CD4-positive, alpha-beta T cell treated with Interleukin-15 for 4 hours (primary cell): ENCODE results near the gene RHEX.
"Not testable (repeated sequence)": the region's sequence is repeated elsewhere in the genome, so short reads cannot be mapped to it uniquely, and the experiment has no call there.

Experiments
- DNase-seq: peaks from one replicate; pipeline ENCODE4 v3.0.0-alpha.2; 2020; ENCODE audit warnings: low spot score

The RHEX gene

DNA sequence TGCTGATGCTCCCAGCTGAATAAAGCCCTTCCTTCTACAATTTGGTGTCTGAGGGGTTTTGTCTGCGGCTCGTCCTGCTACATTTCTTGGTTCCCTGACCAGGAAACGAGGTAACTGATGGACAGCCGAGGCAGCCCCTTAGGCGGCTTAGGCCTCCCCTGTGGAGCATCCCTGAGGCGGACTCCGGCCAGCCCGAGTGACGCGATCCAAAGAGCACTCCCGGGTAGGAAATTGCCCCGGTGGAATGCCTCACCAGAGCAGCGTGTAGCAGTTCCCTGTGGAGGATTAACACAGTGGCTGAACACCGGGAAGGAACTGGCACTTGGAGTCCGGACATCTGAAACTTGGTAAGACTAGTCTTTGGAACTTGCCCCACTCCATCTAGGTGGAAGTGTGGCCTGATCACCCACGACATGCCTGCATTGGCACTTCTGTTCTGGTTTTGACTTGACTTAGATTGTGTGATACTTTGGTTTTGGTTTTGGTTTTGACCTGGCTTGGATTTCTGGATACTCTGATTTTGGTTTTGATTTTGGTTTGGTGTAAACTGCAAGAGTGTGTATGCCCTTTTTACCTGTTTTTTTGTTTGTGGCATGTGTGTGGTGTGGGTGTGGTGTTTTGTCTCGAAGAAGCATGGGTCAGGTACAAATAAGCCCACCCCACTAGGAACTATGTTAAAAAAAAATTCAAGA lies at the start of gene RHEX:
TSS of gene RHEX (plus strand) at position 255 of the 692 bp plus-strand sequence. CDS start 44,656 bp downstream, outside the sequence.
- not testable (repeated sequence) for DNase-seq

- DNase-seq = no peak
Observed at GRCh38 chr1:206003854-206004800, 48.8 kb upstream of the RHEX start.

- DNase-seq = no peak
Observed at GRCh38 chr1:206004826-206005225, 48.1 kb upstream of the RHEX start.

- no peak for DNase-seq
Observed at GRCh38 chr1:206005234-206005633, 47.7 kb upstream of the RHEX start.

GRCh38 chr1:206005778-206006180 lies 47.2 kb upstream of the RHEX start:
- no peak for DNase-seq

GRCh38 chr1:206006946-206007345 lies 46.0 kb upstream of the RHEX start:
- DNase-seq = no peak

DNA sequence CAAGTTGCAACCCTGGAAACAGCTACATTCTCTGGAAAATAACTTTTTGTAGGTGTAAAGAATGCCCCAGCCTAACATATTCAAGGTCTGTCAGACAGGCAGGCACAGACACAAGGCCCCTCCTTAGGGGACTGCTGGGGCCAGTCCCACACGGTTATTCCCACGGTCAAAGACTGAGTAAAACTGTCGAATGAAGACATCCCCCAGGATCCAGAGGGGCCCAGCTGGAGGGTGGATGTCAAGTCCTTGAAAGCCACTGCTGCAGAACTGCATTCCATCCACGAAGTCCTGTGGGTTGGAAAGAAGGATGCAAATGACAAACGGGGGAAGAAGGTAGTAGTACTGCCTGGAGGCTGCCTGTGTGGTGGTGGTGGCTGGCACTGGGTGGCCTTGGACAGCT lies 42.9 kb upstream of the RHEX start:
- no peak for DNase-seq

DNA sequence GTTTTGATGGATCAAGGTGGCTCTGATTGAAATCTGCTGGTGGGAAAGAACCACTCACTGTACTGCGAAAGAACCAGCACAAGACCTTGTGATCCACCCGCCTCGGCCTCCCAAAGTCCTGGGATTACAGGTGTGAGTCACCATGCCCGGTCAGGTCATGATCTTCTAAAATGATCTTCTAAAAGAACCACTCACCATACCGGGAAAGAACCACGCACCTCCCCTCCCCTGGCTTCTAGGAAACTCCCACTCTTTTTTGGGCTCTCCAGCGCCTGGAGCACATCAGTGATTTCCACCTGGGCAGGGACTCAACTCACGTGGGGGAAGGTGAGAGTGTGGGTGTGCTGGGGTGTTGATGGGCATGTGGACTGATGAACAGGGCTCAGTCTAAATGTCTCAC lies 41.9 kb upstream of the RHEX start:
- DNase-seq = no peak

GRCh38 chr1:206012086-206012859 lies 40.7 kb upstream of the RHEX start:
- DNase-seq = peak; percentile 19

- no peak for DNase-seq
Observed at GRCh38 chr1:206013026-206013795, 39.8 kb upstream of the RHEX start.

- DNase-seq = no peak
Observed at GRCh38 chr1:206014601-206015000, 38.4 kb upstream of the RHEX start.

GRCh38 chr1:206015071-206015470 lies 37.9 kb upstream of the RHEX start:
- no peak for DNase-seq

GRCh38 chr1:206020393-206021007 lies 32.5 kb upstream of the RHEX start:
- no peak for DNase-seq

DNA sequence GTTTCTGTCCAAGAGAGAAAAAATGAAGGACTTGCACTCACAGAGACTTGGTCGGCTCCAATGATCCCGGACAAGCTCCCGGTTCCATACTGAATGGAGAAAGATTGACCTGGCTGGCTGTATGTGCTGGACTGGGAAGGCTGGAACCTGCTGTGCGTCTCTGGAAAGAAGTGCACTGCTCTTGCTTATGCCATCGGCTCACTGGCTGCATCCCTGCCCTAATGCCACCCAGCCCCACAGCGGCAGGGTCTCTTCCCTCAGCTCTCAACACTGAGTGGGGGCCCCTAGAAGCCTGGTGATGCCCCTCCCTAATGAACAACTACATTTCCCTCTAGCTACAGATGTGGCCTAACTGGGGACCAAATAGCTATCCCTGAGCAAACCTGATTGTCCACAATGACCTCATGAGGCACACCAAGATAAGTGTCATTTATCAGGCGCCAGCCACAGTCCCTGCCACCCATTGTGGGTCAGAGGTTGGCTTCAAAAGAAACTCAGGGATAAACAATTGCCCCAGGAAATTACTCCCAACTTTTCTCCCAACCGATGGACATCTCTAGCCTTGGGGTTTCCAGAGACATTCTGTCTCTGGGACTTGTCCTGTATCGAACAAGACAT lies 31.9 kb upstream of the RHEX start:
- DNase-seq = no peak

- DNase-seq = no peak
Observed at GRCh38 chr1:206021626-206022365, 31.2 kb upstream of the RHEX start.

DNA sequence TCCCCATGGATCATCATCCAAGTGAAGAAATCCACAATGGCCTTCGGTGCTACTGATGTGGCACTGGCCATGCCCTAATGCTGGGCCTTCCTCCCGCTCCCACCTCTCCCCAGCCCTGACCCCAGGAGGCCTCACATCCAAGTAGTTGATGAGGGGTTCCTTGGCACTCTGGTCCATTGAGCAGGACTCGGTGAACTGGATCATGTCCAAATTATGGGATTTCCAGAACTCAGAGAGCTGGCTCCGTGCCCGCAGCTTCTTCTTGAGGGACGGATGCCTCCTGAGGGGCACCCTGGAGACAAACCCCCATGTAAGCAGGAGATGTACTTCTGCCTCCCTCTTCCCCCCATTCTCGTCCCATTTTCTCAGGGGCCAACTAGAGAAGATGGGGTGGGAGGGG lies 30.2 kb upstream of the RHEX start:
- no peak for DNase-seq

- no peak for DNase-seq
Observed at GRCh38 chr1:206023695-206024094, 29.3 kb upstream of the RHEX start, which contains the start of gene CTSE. Gene CTSE (minus strand): TSS chr1:206023895. CDS start chr1:206023791, 104 bp downstream.

GRCh38 chr1:206025283-206025820 lies 27.6 kb upstream of the RHEX start:
- no peak for DNase-seq

DNA sequence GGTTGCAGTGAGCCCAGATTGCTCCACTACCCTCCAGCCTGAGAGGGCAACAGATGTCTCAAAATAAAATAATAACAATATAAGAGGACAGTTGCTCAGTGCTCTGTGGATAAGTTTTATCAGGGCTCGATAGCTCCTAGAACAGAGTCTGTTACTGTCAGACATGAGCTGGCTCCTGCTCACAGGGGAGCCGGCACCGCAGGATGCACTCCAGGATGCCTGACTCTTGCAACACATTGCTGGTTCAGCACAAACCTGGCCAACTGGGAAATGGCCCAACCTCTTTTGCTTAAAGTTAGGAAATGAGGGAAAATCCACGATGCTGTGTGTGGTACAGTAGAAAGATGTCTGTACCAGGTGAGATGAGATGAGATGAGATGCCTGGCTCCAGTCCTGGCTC lies 23.5 kb upstream of the RHEX start:
- no peak for DNase-seq

DNA sequence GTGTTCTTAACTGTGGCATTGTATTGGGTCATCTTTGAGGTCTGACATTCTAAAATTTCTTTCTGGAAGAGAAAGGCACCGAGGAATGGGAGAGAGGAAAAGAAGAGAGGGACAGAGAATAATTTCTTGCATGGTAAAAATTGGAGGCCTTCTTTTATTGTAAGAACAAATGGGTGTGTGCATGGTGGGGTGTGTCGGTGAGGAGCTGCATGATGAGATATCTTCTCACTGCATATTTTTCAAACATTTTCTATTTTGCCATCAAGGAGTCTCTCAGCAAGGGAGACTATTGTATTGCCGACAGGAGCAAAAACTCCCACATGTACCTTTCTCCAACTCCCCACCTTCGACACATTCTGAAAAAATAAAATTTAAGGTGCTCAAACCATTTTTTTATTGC lies 22.8 kb upstream of the RHEX start:
- no peak for DNase-seq
